Mucosa of descending colon (tissue), 3 donors: ENCODE results near the gene UBE3B. TPM values are rescaled to one million over a fixed set of nuclear protein-coding genes. Genes with fewer than 3 reads are reported as not detected.

Experiments used
- ATAC-seq: fragments of 200-7000 bp; cut with Tn5 transposase; one replicate; pipeline ENCODE4 v1.9.1; 2020; ENCODE audit warnings: mild to moderate bottlenecking, moderate library complexity
- DNase-seq, 3 donors: peaks; one replicate each; pipeline ENCODE4 v3.0.0-alpha.2; 2020
- H3K36me3 ChIP-seq: fragments of 200-600 bp; one replicate; pipeline ENCODE4 v1.8.0; 2021; ENCODE audit warnings: low read depth, mild to moderate bottlenecking
- H3K4me1 ChIP-seq: fragments of 200-600 bp; one replicate; pipeline ENCODE4 v1.8.0; 2021; ENCODE audit warnings: low read depth, mild to moderate bottlenecking
- H3K4me3 ChIP-seq: fragments of 200-600 bp; one replicate; pipeline ENCODE4 v1.8.0; 2021; ENCODE audit warnings: mild to moderate bottlenecking
- H3K9me3 ChIP-seq: fragments of 200-600 bp; one replicate; pipeline ENCODE4 v1.8.0; 2021; ENCODE audit warnings: mild to moderate bottlenecking
- intact Hi-C, 2 donors: fragments of 100-400 bp; cut with DNase I in 1 of 2; cut with micrococcal nuclease in 1 of 2; formaldehyde crosslinking; loops; one replicate each; pipeline versions ENCODE4 v1.11.0 to v1.11.1; 2022; cut with DNase I, micrococcal nuclease
- total RNA-seq, 3 donors: library from RNA; stranded (reverse); fragmentation: NEBNext Ultra II Directional in 2 of 3; extraction: Animal tissue kit (Norgen Biotek cat#: 25700) in 2 of 3; gene quantifications; one replicate each; pipeline versions ENCODE4 v1.2.1 to v1.2.4, GENCODE V29; 2021 to 2023
- TF ChIP-seq, protein P1 (sequence below): fragments of 200-600 bp; IDR thresholded peaks from one replicate; pipeline ENCODE4 v1.8.0; 2022; ENCODE audit warnings: antibody characterized with exemption, mild to moderate bottlenecking
- donor health status: DM: no; HTN: no; CAD: no; lungs with moderate emphysema.
- donor health status: DM: no; HTN: no; CAD: no.
- donor health status: DM: no; HTN: yes; CAD: no.

Gene UBE3B
- total RNA-seq, 3 donors from 2014 or later: 52.5 to 62.3 (median 54.6) TPM

DNA sequence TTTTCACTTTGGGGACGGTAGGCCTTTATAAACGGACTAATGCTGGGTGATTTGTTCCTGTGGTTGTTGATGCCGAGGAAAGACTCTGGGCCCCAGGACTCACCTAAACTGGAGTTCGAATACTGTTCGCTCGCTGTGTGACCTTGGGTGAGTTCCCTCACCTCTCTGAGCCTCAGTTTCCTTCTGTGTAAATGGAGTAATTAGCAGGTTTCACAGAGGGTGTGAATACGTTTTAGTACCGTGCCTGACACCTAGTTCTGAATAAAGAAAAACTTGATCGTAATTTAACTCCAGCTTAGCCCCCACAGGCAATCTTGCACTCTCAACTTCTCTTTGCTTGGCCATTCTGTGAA, 505 bp downstream of the UBE3B start:
- peaks cover 26% of the 10 kb centered on the region for H3K4me1 ChIP-seq
- peak overlapping the region; percentile 58 for H3K4me3 ChIP-seq
- intact Hi-C loops: loop anchor here in 1 of 2 donors (5.0 kb wide), 1 partner anchor 46 kb away; no protein-coding TSS in a partner anchor
- peak; percentile 1 for ATAC-seq
- TF ChIP-seq, protein P1, sequence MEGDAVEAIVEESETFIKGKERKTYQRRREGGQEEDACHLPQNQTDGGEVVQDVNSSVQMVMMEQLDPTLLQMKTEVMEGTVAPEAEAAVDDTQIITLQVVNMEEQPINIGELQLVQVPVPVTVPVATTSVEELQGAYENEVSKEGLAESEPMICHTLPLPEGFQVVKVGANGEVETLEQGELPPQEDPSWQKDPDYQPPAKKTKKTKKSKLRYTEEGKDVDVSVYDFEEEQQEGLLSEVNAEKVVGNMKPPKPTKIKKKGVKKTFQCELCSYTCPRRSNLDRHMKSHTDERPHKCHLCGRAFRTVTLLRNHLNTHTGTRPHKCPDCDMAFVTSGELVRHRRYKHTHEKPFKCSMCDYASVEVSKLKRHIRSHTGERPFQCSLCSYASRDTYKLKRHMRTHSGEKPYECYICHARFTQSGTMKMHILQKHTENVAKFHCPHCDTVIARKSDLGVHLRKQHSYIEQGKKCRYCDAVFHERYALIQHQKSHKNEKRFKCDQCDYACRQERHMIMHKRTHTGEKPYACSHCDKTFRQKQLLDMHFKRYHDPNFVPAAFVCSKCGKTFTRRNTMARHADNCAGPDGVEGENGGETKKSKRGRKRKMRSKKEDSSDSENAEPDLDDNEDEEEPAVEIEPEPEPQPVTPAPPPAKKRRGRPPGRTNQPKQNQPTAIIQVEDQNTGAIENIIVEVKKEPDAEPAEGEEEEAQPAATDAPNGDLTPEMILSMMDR: no peak
- no peaks in the 10 kb centered on the region for H3K9me3 ChIP-seq
- no peak for DNase-seq
- H3K36me3 ChIP-seq: no peaks in the 10 kb centered on the region

DNA sequence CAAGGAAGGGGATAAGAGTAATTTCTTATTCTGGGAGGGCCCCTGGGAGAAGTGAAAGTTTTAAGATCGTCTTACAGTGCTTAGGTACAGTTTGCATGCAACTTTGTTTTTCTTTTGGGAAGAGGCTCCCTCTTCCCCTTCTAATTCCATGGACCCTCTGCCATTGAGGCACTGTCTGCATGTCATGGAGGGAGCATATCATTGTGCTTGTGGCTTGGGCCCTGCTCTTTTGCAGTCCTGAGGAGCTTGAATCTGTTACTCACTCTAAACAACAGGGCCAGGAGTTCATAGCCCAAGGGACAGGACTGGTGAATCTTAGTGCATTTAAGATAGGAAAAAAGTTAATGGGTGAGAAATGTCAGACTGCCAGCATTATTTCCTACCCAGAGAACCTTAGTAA, 2.3 kb downstream of the UBE3B start:
- H3K36me3 ChIP-seq: no peaks in the 10 kb centered on the region
- ATAC-seq: no peak
- peaks cover 26% of the 10 kb centered on the region for H3K4me1 ChIP-seq
- H3K9me3 ChIP-seq: no peaks in the 10 kb centered on the region
- no peak overlapping the region for H3K4me3 ChIP-seq
- intact Hi-C loops: loop anchor here in 1 of 2 donors (5.0 kb wide), 1 partner anchor 47 kb away; no protein-coding TSS in a partner anchor
- TF ChIP-seq, protein P1: no peak
- no peak for DNase-seq

DNA sequence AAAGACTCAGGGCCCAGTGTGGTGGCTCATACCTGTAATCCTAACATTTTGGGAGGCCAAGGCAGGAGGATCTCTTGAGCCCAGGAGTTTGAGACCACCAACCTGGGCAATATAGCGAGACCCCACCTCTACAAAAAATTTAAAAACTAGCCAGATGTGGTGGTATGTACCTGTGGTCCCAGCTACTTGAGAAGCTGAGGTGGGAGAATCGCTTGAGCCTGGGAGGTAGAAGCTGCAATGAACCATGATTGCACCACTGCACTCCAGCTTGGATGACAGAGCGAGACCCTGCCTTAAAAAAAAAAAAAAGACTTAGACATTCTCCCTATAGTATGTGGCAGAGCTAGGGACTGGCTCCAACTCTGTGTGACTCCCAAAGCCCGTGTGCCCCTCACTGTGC, 2.9 kb downstream of the UBE3B start:
- TF ChIP-seq, protein P1: no peak
- intact Hi-C loops: no loop called here
- Histone ChIP-seq H3K9me3 (no peaks in the 10 kb centered on the region), H3K36me3 (no peaks in the 10 kb centered on the region), H3K4me1 (peaks cover 24% of the 10 kb centered on the region), H3K4me3 (no peak overlapping the region)
- no peak for DNase-seq
- no peak for ATAC-seq

DNA sequence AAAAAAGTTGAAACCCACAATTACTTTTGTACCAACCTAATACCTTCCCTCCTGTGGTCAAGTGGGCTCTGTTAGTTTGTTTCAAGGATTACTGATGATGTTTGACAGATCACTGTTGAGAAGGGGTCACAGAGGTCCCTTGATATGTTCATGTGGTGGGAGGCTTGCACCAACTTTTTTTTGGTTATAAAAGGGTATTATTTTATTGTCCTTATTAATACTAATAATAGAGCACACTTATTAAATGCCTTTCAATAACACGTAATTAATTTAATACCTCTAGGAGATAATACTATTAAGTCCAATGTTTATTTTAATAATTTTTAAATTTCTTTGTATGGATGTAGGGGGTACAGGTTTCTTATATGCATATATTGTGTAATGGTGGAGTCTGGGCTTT, 4.4 kb downstream of the UBE3B start:
- Histone ChIP-seq H3K9me3 (no peaks in the 10 kb centered on the region), H3K36me3 (peaks cover 3% of the 10 kb centered on the region), H3K4me1 (peaks cover 13% of the 10 kb centered on the region), H3K4me3 (no peak overlapping the region)
- no peak for ATAC-seq
- TF ChIP-seq, protein P1: no peak
- DNase-seq: no peak
- intact Hi-C loops: no loop called here

DNA sequence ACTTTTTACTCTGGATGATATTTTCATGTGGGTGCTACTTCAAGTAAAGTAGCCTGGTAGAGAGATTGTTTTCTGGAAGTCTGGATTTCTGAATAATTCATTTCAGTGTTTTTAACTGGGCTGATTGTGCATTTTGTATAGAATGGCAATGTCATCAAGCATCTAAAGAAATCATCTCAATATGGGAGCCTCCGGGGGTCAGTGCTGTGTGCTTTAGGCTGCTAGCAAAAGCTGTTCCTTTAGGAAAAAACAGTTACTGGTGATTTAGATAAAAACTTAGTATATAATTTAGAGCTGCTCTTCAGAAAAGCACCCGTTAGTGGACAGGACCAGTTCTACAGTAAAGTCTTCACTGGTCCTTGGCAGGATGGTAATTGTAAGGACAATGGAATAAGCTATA, 5.1 kb downstream of the UBE3B start:
- no peak for DNase-seq
- Histone ChIP-seq H3K4me3 (no peak overlapping the region), H3K36me3 (peaks cover 4% of the 10 kb centered on the region), H3K9me3 (no peaks in the 10 kb centered on the region), H3K4me1 (peaks cover 13% of the 10 kb centered on the region)
- no peak for ATAC-seq
- TF ChIP-seq, protein P1: no peak
- intact Hi-C loops: no loop called here

DNA sequence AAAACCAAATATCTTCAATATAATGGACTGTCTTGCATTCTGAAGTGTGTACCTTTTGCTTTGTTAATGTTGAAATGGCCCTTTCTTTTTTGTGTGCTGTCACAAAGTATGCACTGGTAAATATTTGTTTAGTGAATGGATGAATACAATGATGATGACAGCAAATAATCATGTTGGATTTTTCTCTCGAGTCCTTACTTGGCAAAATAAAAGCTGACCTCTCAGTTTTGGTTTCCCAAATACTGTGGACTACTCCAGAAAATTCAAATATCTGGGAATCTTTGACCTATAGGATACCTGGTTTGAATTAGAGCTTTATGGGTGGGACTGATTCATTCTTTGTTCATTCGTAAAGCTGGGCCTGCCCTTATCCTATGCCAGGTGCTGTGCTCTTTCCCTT, 5.5 kb downstream of the UBE3B start:
- Histone ChIP-seq H3K9me3 (no peaks in the 10 kb centered on the region), H3K4me1 (peaks cover 13% of the 10 kb centered on the region), H3K4me3 (no peak overlapping the region), H3K36me3 (peaks cover 4% of the 10 kb centered on the region)
- ATAC-seq (no peak), DNase-seq (no peak)
- intact Hi-C loops: no loop called here
- TF ChIP-seq, protein P1: no peak
